Measurements from ENCODE around the gene CD101.

- TF ChIP-seq SUZ12 (IDR thresholded peaks at IDR 0.05; ENCODE audit: extremely low read depth, insufficient read depth, insufficient read length) (no peak), YY1 (IDR thresholded peaks at IDR 0.05; ENCODE audit: insufficient read depth, insufficient read length) (no peak)
These were observed 30.2 kb upstream of the CD101 start for GRCh38 chr1:116971258-116971860.
